ENCODE data around the gene SEMG2.

The SEMG2 gene, protein sequence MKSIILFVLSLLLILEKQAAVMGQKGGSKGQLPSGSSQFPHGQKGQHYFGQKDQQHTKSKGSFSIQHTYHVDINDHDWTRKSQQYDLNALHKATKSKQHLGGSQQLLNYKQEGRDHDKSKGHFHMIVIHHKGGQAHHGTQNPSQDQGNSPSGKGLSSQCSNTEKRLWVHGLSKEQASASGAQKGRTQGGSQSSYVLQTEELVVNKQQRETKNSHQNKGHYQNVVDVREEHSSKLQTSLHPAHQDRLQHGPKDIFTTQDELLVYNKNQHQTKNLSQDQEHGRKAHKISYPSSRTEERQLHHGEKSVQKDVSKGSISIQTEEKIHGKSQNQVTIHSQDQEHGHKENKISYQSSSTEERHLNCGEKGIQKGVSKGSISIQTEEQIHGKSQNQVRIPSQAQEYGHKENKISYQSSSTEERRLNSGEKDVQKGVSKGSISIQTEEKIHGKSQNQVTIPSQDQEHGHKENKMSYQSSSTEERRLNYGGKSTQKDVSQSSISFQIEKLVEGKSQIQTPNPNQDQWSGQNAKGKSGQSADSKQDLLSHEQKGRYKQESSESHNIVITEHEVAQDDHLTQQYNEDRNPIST

DNA sequence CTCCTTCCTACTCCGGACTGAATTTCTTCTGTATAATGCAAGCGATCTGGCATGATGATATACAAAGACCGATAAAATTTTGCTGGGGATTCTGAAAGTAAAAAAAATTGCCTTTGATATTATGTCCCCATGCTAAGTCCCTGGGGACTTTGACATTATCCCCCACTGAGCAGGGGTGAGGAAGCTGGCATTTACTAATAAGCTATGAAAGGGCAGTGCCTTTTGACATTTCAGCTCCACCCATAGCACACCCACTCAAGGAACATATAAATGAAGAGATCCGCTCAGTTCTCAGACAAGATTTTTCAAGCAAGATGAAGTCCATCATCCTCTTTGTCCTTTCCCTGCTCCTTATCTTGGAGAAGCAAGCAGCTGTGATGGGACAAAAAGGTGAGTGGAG, at the start of gene SEMG2:
Gene SEMG2, plus strand, starts transcription at position 298 of the 400 bp plus-strand sequence. Its CDS starts 17 bp downstream, at position 315.
- DNase-seq, result no peak

DNA sequence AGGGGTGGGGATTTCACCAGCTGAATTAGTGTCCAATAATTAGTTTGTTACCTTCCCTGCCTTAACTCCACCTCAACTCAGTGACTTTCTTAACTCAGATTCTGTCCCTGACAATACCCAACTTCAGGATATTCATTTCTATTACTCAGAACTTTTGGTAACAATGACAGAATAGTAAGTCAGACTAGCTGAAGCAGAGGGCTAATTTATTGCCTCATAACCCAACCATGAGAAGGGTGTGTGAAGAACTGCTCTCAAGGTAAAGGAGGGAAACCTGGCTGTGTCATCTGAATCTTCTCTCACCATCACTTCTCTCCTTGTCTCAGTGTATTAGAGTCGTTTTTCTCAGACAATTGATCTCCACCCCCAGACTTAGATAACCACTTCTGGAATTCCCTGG, 47.7 kb upstream of the SEMG2 start:
- no peak for DNase-seq

DNA sequence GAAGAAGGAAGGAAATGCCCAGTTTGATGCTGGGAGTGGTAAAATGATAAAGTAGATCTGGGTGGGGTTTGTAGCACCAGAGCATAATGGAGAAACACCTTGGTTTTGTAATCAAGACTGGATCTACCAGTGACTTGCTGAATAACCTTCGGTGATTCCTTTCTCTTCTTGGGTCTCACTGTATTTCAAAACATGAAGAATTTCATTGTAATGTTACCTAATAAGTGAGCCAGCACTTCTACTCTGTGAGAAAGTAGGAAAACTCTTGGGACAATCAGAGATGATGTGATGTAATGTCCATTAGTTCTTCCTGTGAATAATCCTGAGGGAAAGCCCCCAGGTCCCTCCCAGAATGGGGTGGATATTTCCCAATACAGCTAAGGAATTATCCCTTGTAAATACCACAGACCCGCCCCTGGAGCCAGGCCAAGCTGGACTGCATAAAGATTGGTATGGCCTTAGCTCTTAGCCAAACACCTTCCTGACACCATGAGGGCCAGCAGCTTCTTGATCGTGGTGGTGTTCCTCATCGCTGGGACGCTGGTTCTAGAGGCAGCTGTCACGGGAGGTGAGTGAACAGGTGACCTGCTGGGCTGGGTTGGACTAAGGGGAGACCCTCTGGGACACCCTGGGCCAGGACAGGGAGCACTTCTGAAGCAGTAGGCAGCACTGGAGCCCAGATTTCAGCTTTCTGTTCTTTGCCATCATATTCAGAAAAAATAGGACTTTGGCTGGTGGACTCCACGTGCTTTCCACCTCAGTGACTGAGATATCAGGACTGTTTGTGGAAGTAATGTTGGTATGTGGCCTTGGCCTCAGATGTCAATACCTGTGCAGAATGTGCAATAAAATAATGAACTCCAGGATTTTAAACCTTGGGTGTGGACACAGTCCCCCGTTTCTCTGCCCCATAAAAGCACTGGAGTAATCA, 46.5 kb upstream of the SEMG2 start, which contains the start of gene PI3:
Gene PI3, plus strand, starts transcription at position 469 of the 931 bp plus-strand sequence. Its CDS starts 21 bp downstream, at position 490.
- peak; percentile 59 for DNase-seq

DNA sequence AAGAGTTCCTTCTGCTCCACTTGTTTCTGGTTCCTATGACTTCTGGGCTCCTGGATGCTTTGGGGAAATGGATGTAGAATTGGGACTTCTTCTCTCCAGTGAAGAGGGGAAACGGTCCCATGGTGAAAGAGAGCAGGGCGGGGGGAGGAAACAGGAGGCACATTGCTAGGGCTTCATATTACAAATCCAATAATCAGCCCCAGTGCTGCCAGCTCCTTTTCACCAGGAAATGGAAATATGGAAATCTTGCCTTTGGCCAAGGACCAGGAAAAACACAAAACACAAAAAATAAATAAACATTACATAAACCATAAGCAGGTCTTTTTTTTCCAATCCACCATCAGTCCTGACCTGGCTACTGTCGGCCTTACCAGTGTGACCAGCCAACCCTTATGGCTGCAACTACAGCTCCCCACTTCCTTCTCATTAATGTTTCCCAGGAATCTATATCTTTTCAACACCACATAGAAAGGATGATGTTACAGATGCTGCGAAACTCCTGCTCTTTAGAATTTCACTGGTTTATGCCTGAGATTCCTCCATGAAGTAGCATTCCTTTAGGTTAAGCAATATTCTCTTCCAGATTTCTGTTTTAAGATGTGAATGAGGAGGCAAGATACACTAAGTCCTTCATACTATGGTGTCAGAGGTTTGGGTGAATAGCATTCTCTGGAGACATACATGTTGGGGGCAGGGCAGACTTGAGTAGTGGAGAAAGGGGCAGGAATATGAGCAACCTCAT, 44.5 kb upstream of the SEMG2 start:
- DNase-seq, result no peak

DNA sequence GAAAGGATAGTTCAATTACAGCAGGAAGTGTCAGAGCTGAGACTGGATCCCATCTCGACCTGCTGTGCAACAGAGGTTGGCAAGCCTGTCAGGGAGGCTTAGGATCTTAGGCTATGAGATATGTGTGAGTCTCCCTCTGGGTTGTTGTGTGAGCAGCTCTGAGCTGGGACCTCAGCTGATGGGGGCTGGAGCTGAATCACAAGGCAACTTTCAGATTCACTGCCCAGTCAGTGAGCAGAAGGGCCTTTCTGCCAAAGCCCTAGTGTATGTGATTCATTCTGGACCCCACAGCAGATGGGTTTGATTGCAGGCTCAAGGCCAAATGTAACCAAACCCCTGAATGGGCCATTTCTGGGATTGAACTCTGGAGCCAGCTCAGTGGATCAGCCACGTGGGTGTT, 42.0 kb upstream of the SEMG2 start:
- DNase-seq, result peak; percentile 3

DNA sequence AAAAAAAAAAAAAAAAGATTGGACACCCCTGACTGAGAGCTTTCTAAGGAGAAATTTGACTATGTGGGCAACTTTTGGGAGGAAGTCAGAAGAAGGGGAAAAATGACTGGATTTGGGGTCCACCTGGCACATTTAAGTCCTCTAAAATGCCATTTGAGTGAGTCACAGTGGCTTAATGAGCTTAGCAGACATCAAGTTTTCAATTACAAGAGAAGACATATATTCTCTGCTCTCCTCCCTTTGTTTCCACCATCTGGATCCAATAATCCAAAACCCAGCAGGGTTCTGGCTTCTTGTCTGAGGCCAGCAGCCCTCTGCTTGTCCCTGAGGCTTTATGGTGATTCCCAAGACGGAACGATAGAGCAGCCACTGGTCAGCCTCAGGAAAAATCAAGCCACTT, 39.5 kb upstream of the SEMG2 start:
- DNase-seq, result no peak

DNA sequence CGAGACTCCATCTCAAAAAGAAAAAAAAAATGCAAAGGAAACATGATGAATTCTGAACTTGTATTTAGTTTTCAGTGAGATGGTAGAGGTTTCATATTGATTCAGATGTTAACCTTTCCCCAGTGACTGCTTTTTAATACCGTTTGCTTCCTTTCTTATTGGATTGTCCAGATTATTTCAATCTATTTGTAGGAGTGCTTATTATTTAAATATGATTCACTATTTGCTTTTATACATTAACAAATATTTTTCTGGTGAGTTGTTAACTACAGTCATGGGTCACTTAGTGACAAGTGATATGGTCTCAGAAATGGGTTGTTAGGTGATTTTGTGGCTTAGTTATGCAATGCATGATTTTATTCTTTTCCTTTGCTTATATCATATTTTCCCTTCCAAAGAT, 38.1 kb upstream of the SEMG2 start:
- no peak for DNase-seq

DNA sequence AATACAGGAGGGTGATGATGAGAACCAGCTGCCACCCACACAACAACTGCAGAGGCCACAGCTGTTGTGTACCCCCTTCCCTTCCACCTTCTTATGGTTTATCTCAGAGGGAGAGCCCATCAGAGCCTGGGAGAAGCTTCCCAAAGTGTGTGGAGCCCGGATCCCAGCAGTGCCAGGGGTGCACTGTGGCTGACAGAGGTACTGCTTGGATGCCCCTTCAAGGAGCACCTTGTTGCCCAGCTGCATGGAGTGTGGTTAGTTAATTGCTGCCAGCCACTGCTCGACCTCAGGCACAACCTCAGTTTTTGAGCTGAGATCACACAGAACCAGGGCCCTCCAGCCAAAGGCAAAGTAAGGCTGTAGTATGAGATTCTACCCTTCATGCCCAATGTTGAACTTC, 33.5 kb upstream of the SEMG2 start:
- DNase-seq, result no peak

DNA sequence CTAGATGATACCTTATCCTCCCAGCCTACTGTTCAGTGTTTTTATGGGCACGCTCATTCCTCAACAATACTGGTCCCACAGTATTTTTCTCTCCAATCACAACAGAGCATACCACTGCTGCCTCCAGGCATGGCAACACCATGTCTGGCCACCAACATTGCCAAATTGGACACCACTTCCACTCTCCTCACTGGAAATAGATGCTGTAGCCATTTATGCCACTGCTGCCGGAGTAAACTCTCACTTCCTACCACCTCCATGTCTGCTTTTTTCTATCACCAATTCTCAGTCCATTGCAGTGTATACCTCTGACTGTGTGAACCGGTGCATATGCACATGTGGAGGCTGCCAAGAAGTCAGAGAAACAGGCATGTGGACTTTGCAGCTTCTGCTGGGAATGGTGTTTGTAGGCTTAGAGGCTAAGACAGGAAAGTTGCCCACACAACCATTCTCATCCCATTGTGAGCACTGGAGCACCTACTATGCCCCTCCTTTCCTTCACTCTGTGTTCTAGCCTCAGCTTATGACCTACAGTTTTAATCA, 32.0 kb upstream of the SEMG2 start:
- no peak for DNase-seq

DNA sequence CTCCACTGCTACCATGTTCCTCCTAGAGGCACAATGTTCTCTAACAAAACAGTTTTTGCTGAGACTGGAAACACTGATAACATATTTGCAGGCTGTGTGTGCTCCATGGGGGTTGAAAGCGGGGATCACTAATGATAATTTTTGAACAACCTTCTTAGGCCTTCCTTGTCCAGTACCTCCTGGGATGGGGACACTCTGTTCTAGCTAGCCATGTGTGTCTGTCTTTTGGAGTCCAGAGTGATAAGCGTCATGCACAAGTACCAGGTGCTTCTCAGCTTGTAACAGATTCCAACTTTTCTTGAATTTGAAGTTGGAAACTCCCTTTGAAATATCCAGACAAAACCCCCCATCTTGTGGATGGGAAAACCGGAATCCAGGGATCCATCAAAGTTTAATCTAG, 31.3 kb upstream of the SEMG2 start:
- DNase-seq, result no peak

DNA sequence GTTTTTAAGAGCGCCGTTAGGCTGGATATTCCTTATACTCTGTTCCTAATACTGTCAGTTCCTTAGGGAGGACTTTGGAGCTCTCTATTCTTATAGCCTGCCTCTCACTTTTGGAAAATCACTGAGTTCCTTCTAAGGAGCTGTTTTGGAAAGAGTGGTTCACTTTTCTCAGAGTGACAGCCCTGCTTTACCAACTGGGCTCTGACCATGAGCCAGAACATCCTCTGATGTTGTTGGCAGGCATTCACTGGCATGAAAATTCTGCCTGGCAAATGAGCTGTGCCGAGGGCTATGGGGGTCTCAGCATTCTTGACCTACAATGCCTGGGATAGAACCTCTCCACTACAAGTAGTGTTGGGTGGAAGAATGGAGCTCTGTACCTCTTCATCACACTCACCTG, 29.2 kb upstream of the SEMG2 start:
- no peak for DNase-seq

DNA sequence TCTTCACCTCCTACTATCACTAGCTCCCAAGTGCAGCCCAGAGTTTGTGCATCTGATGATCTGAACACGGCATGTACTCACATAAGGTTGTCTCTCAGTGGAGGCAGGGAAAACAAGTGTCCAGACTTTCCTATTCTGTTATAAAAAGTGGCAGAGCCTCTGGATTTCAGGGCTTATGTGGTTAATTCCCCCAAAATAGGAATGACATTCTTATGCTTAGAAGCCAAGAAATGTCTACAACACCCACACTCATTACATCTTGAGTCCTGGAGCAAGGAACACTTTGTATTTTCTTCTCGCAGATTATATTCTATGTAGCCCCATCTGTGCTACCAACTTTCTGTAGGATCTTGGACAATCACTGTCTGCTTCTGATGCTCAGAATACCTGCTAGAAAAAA, 27.8 kb upstream of the SEMG2 start:
- no peak for DNase-seq

DNA sequence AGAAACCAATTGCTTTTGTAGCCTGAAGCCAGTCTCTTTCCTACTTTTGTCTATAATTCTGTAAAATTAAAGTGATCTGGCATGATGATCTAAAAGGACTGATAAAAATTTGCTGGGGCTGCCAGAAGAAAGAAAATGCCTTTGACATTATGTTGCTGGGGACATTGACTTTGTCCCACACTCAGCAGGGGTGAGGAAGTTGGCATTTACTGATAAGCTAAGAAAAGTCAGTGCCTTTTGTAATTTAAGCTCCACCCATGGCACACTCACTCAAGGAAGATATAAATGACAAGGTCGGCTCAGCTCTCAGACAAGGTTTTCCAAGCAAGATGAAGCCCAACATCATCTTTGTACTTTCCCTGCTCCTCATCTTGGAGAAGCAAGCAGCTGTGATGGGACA, 14.4 kb upstream of the SEMG2 start, which contains the start of gene SEMG1:
Gene SEMG1, plus strand, starts transcription at position 309 of the 400 bp plus-strand sequence. Its CDS starts 21 bp downstream, at position 330.
- peak; percentile 23 for DNase-seq

DNA sequence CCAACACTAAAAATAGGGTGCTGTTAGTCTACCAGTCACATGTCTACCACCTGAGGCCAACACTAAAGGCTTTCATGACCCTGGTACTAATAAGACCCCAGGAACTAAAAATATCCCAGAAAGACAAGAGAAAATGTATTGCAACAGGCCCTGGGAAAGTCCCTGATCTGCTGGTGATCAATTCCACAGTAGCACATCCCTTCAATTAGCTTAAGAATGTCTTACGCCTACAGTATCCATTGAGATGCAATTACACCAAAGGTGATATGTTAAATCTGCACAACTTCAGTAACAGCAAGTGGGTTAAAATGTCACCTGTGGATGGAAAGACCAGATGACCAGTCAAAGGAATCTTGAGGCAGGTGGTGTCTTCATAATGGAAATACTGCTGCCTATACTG, 11.2 kb upstream of the SEMG2 start:
- DNase-seq, result no peak

DNA sequence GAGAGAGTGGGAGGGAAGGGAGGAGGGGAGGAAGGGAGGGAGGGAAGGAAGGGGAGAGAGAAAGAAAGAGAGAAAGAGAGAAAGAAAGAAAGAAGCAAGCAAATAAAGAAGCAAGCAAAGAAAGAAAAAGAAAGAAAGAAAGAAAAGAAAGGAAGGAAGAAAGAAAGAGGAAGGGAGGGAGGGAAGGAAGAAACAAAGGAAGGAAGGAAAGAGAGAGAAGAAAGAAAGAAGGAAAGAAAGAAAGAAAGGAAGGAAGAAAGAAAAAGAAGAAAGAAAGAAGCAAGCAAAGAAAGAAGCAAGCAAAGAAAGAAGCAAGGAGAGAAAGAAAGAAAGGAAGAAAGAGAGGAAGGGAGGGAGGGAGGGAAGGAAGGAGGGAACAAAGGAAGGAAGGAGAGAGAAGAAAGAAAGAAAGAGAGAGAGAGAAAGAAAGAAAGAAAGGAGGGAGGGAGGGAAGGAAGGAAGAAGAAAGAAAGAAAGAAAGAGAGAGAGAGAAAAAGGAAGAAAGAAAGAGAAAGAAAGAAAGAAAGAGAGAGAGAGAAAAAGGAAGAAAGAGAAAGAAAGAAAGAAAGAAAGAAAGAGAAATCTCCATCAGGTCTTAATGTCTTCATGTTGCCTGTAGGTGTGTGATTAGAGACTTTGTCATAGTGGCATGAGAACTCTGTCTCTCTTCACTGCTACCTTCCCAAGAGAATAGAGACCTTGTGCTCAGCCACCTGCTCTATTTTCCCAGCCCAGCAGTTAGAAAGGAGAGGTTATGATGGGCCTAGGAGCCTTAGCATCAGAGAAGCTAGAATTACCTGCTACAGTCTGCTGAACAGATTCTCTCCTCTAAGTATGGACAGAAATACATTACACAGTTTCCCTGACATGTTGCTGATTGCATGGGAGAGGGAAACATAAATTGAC, 9.4 kb upstream of the SEMG2 start:
- no peak for DNase-seq

DNA sequence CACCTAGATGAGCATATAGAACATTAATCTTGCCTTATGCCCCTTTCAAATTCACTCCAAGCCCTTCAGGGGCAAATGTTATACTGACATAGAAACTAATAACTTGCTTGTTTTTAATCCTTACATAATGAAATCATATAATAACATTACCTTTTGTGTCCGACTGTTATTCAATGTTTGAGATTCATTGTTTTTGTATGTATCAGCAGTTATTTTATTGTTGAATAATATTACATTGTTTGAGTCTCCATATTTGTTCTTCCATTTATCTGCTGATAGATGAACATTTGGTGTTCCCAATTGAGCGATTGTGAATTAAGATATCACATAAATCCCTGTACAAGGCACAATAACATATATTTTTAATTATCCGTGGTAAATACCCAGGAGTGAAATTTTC, 8.3 kb upstream of the SEMG2 start:
- no peak for DNase-seq

DNA sequence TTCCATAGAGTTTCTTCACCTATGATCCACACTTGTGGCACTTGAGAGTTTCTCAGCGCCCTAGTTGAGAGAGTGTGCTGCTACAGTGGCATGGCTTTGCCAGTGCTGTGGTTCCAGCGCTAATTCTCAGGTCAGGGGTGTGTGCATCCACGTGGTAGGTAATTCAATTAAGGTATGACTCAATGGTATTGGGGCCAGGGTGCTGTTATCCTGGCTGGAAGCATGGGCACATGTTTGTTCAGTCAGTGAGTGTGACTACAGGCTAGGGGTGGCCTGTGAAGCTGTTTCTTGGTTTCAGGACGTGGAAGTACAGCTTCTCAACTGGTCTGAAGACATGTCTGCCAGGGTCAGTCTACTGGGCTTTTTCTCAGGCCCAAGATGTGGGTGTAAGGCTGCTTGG, 3.0 kb upstream of the SEMG2 start:
- no peak for DNase-seq

DNA sequence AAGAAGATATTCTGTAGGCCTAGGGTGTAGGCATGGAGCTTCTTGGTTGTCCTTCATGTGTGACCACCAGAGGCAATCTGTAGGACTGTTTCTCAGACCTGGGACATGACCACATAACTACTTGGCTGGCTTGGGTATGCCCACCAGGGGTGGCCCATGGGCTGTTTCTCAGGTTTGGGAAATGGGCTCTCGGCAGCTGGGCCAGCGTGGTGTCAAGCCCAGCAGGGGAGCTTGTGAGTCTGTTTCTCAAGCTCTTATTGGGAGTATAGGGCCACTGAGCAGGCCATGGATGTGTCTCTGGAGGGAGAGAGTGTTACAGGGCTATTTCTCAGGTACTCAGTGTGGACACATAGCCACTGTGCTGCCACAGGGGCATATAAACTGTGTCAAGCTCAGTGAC, 2.5 kb upstream of the SEMG2 start:
- no peak for DNase-seq

DNA sequence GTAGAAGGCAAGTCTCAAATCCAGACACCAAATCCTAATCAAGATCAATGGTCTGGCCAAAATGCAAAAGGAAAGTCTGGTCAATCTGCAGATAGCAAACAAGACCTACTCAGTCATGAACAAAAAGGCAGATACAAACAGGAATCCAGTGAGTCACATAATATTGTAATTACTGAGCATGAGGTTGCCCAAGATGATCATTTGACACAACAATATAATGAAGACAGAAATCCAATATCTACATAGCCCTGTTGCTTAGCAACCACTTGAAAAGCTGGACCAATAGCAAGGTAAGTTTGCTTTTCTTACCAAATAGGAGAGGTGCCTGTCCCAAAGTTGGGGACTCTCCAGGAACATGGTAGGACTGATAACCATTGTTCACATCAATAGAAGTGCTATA, 2.0 kb downstream of the SEMG2 start:
- no peak for DNase-seq

DNA sequence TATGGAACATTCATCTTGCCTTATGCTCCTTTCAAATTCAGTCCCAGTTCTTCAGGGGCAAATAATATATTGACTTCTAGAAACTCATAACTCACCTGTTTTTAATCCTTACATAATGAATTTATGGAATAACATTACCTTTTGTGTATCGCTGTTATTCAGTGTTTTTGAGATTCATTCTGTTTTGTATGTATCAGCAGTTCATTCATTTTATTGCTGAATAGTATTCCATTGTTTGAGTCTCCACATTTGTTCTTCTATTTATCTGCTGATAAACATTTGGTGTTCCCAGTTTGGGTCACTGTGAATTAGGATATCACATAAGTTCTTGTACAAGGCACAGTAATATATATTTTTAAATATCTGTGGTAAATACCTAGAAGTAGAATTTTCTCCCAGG, 5.1 kb downstream of the SEMG2 start:
- DNase-seq, result no peak

Data from suppressor macrophage treated with lipopolysaccharide for 4 hours (primary cell).